D721Med (cell line): ENCODE results near the gene HOXA10.

Source experiments
- DNase-seq: peaks from one replicate; pipeline ENCODE4 v3.0.0; 2011; ENCODE audit warnings: low spot score; ENCODE audit not compliant: insufficient read length
- FAIRE-seq: peaks from 2 replicates; lab custom pipeline; 2011; peaks lifted over from hg19 to GRCh38; lab: Jason Lieb, UNC
- TF ChIP-seq, protein P1 (sequence below): IDR thresholded peaks from 2 replicates; pipeline ENCODE4 v1.5.1; 2012; ENCODE audit warnings: mild to moderate bottlenecking, control low read depth; ENCODE audit not compliant: insufficient read depth; ENCODE audit errors: missing control alignments

HOXA10 gene

DNA sequence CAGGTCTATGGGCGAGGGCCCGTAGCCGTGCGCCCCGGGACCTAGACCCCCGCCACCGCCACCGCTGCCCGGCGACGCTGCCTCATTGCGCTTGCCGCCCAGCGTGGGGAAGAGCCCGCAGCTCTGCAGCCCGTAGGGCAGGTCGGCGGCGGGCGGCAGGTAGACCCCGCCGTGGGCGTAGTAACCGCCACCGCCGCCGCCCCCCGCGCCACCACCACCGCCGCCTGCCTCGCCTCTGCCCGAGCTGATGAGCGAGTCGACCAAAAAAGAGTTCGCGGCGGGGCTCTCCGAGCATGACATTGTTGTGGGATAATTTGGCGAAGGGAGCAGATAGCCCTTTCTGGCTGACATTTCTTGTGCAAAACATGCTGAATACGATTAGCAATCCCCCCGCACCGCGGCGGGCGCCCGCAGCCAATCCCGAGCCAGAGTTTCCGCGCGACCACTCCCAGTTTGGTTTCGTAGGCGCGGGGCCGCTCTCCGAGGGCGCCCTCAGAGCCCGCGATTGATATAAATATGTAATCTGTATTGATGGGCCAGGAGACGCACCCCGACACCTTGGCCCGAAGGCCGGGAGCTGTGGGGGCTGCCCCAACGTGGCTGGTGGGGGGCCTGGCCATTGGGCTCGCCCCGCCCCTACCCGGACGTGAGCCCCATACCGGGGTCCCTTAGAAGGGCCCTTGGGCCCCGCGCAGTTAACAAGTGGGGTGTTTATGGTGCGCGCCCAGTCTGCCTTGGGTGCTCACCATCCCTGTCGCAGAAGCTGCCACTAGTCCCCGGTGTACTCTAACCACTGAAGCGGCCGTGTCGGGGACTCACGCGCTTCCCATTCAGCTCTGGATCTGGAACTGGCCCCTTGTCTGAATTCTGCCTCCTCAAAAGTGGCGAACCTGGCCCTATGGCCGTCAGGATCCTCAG lies at the start of gene HOXA10:
TSS of gene HOXA10 (minus strand) at position 365 of the 918 bp plus-strand sequence. CDS start at position 351, 14 bp downstream.
- FAIRE-seq (no peak), DNase-seq (no peak)
- TF ChIP-seq, protein P1, sequence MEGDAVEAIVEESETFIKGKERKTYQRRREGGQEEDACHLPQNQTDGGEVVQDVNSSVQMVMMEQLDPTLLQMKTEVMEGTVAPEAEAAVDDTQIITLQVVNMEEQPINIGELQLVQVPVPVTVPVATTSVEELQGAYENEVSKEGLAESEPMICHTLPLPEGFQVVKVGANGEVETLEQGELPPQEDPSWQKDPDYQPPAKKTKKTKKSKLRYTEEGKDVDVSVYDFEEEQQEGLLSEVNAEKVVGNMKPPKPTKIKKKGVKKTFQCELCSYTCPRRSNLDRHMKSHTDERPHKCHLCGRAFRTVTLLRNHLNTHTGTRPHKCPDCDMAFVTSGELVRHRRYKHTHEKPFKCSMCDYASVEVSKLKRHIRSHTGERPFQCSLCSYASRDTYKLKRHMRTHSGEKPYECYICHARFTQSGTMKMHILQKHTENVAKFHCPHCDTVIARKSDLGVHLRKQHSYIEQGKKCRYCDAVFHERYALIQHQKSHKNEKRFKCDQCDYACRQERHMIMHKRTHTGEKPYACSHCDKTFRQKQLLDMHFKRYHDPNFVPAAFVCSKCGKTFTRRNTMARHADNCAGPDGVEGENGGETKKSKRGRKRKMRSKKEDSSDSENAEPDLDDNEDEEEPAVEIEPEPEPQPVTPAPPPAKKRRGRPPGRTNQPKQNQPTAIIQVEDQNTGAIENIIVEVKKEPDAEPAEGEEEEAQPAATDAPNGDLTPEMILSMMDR, result no peak

DNA sequence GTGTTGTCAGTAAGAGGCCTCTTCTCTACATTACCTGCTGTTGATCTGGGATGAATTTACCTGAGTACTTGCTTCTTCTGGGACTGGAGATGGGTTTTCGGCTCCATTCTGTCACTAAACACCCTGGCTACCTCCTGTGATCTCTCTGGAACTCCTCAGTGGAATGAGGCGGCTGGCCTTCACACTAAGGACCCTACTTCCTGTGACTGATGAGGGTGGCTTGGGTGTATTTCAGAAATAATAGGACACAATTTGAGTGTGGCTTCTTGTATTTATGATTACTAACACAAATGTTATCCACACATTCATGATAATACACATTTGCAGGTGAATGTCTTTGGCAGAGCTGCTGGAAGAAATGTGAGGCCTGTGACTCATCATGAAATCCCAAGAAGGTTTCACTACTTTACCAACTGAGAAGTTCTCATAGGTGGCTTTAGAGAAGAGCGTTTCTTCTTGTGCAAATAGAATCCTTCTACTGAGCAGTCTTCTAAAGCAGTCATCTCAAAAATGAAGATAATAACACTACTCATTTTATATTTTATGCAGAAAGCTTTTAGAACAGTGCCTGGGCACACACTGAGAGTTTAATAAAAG lies 47.2 kb upstream of the HOXA10 start:
- DNase-seq, result no peak
- FAIRE-seq, result no peak
- TF ChIP-seq, protein P1, result no peak

DNA sequence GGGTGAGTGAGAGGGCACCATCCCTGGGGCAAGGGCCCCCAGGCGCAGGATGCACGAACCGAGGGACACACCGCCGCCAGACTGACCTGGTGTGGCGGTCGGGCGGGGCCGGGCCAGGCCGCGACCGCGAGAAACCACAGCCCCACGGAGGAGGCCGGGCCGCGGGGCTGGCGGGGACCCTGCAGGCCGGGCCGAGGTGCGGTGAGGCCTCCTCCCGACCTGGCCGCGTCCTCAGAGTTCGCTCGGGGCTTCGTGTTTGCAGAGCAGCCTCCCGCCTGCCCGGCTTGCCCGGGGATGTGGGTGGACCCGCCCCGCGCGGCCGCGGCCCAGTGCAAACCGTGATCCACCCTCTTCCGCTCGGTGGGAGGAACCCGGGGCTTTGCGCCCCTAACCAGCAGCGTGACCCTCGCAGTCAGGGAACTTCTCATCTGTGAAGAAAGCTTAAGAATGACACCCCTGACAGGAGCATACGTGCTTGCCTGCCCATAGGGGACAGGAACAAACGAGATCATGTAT lies 46.4 kb upstream of the HOXA10 start:
- FAIRE-seq, result no peak
- TF ChIP-seq, protein P1, result no peak
- DNase-seq, result no peak

DNA sequence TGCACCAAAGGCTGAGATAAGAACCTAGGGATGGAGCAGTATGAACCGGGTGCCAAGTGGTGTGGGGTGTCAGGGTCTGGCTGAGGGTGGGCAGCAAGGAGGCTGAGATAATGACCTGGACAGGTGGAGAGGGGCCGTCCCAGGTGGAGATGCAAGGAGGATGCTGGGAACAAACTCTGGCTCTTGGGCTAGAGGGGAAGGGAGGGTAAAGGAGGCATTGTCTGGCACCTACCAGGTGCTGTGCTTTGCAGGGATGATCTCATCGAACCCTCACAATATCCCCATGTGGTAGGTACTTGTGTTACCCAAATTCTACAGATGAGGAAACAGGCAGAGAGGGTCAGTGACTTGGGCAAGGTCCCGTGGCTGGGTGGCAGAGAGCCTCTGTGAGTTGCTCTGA lies 45.7 kb upstream of the HOXA10 start:
- TF ChIP-seq, protein P1, result no peak
- FAIRE-seq, result no peak
- DNase-seq, result no peak

DNA sequence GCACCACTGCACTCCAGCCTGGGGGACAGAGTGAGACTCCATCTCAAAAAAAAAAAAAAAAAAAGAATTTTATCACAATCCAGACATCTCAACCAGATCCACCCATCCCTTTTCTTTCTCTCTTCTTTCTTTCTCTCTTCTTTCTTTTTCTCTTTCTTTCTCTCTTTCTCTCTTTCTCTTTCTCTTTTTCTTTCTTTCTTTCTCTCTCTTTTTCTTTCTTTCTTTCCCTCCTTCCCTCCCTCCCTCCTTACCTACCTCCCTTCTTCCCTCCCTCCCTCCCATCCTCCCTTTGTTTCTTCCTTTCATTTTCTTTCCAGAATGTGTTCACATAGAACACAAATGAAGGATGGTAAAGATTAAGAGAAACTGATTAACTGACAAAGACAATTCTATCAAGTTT lies 43.8 kb upstream of the HOXA10 start:
- TF ChIP-seq, protein P1, result no peak
- DNase-seq (no peak), FAIRE-seq (no peak)

DNA sequence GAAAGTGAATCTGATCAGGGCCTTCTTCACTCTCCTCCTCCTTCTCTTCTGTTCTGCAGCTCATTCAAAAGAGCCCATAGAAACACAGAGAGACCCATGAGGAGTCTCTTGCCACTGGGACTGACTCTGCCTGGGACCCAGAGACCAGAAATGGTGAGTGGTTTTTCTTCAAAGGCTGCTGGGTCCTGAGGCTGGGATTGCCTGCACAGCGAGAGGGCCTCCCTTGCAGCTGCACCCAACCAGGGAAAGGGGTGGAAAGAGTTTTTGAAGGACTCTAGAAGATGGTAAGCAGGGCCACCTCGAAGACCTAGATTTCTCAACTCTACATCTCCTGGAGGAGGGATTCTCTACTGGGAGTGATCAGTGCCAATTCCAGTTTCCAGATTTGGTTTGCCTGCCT lies 41.2 kb upstream of the HOXA10 start:
- DNase-seq (no peak), FAIRE-seq (no peak)
- TF ChIP-seq, protein P1, result no peak
